ELR (cell line): Measurements from ENCODE around the gene ZXDC.
A peak's percentile ranks its signal among the peaks of the same experiment; 100 is the strongest.

Source experiments
- DNase-seq: peaks from one replicate; pipeline ENCODE4 v3.0.0-alpha.2; 2015; ENCODE audit warnings: low read depth

ZXDC gene

DNA sequence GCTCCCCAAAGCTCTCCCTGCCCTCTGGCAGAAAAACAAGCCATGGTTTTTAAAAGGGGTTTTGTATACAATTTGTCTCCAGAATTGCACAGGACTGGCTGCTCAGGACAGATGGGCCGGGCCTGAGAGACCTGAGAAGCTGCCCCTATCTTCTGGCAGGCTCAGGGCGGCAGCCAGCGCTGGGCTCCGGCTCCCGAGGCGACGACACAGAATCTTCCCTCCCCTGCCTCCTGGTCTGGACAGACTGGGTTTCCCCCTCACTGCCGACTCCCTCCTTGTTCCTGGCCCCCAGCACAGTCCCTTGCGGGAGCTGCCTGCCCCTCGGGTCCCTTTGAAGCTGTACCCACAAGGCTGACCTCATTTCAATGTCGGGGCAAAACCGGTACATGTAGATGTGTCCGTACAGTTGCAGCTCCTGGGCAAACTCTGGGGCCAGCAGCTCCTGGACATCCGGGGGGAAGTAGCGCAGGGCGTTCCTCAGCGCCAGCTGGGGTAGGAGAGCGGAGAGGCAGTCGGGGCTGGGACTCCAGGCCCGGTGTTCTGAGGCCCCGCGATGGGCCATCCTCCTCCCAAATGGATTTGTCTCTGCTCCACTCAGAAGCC lies 34.7 kb upstream of the ZXDC start:
- DNase-seq, result no peak

DNA sequence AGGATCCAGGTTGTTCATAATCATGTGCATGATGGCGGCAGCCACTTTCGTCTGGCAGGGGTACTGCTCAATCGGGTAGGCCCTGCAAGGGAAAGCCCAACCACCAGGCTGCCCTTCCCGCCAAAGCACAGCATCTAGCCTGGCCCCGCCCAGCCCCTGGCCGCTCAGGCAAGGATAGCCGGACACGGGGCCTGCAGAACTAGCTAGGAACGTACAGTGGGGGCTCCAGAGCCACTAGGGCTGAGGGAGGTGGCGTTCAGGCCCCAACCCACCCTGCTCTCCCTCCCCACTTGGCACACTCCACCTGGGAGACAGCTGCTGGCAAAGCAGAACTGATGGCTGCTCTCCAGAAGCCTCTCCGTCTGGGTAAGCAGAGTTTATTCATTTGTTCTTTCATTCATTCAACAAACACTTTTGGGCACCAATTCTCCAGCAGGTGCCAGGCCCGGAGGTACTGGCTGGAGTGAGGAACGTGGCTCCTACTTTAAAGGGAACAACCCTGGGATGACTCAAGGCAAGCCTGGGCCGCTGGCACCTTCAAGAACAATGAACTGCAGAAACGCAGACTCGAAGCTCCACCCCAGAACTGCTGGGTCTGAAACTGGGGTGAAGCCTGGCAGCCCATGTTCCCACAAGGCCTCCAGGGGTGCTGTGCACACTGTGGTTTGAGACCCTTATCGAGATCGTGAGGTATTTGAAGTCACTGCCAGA lies 34.1 kb upstream of the ZXDC start:
- DNase-seq, result no peak

GRCh38 chr3:126508564-126508964 lies 32.9 kb upstream of the ZXDC start:
- DNase-seq, result peak; percentile 38

DNA sequence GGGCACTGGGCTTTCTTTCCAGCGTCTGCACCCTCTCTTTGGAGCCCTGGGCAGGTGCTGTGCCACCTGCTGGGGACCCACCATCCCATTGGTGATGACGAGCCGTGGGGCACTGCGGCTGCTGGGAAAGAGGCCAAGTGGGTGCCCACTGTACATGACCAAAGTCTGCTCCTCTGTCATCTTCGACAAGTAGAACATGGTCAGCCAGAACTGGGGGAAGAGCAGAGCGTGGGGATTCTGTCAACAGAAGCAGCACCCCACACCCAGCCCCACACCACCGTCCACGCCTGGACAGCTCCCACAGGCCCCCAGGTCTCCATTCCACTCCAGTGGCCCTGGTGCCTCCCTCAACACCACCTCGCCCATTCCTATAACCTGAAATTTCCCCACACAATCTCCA lies 32.2 kb upstream of the ZXDC start:
- no peak for DNase-seq

DNA sequence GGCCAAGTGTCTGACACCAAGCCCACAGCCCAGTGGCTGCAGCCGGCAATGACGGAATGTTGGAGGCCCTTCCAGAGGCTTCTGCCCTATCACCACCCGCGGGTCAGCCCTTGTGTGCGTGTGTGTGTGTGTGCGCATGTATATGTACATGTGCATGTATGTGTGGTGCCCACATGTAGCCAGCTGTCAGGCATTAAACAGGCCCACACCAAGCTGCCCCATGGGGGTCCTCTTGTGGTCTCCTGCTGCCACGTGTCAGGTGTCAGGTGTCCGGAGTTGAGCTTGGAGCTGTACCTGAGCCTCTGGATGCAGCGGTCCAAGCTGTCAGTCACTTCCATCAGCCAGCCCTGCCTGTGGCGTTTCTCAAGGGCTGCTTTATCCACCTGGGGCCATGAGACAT lies 28.0 kb upstream of the ZXDC start:
- DNase-seq, result no peak

DNA sequence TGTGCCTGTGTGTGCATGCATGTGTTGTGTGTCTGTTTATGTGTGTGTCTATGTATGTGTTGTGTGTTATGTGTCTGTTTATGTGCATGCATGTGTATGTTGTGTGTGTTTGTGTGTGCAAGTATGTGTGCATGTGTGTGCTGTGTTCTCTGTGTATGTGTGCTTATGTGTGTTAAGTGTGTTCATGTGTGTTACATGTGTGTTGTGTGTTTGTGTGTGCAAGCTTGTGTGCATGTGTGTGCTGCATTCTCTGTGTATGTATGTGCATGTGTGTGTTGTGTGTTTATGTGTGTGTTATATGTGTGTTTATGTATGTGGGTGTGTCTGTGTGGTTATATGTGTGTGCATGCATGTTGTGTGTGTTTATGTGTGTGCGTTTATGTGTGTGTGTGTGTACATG lies 27.0 kb upstream of the ZXDC start:
- no peak for DNase-seq

- no peak for DNase-seq
These were observed 26.0 kb upstream of the ZXDC start for GRCh38 chr3:126501736-126502135.

- no peak for DNase-seq
These were observed 25.4 kb upstream of the ZXDC start for GRCh38 chr3:126501054-126501453.

DNA sequence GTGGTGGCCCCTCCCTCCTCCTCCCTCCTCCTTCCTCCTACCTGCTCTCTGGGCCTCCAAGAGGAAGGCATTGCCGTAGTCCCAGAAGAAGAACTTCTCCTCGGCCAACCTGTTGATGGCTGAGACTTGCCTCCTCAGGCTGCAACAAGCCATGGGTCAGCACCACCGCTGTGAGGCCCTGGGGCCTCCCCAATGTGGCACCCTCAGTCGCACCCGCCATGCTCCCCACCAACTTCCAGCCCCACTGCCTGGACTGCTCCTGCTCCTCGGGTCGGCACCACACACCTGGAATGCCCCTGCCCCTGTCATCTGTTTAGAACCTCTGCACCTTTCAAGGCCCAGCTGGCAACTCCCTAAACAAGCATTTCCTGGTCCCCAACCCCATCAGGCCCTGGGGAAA lies 24.3 kb upstream of the ZXDC start:
- DNase-seq, result no peak

GRCh38 chr3:126499401-126499800 lies 23.7 kb upstream of the ZXDC start:
- DNase-seq, result no peak

GRCh38 chr3:126498929-126499328 lies 23.2 kb upstream of the ZXDC start:
- DNase-seq, result no peak

- no peak for DNase-seq
These were observed 22.8 kb upstream of the ZXDC start for GRCh38 chr3:126498461-126498860.

DNA sequence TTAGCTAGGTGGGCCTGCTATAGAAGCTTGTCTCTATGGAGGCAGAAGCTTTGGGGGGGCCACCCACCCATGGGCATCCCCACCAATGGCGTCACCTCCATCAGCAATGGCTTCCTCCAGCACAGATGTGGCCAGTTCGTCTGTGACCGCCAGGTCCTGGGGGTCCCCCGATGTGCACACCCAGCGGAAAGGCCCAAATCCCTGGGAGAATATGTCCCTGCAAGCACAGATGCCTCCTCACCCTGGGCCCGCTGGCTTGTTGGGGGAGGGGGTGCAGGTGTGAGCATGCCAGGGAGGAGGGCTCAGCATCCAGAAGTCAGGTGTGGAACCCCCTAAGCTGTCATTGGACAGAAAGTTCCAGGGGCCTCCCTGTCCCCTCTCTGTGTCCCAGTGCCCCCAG lies 22.3 kb upstream of the ZXDC start:
- DNase-seq, result no peak

DNA sequence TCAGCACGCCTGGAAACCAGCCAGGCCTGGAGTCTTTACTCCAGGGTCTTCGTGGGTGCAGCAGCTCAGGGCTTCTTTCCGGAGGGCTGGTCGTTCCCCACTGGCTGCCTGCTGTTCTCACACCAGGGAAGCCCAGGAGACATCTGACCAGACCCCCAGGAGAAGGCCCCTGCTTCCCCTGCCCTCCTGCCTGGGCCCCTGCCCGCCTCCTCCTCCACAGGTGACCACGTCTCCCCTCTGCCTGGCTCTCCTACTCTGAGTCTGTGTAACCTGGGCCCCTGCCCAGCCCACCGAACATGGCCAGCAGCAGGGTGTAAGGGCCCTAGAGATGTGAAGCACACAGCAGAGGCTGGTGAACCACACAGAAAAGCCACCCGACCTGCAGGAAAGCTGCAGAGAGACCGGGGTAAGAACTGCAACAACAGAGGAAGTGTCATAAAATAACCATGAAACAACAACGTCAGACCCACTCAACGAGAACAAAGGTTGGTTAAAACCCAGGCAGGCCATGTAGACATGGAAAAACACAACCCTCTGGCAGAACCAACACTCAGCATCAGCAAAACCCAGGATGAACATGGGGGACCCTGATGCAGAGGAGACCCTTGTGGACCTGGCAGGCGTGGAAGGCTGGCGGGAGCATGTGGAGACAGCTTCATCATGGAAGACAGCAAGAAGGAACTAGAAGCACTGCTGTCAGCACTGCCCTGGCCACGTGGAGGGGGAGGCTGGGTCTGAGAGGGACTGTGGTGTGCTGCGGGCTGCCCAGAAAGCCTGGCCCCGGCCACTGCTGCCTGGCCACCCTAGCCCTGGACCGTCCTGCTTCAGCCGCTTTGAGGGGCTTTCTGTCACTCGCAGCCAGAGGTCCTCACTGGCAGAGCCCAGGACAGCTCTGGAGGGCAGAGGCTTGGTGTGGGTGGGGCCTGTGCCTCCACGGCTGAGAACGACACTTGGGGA lies 21.5 kb upstream of the ZXDC start:
- no peak for DNase-seq

GRCh38 chr3:126495786-126496185 lies 20.1 kb upstream of the ZXDC start:
- no peak for DNase-seq

GRCh38 chr3:126494970-126495230 lies 19.2 kb upstream of the ZXDC start:
- no peak for DNase-seq

- peak; percentile 29 for DNase-seq
These were observed 18.7 kb upstream of the ZXDC start for GRCh38 chr3:126494204-126494969.

DNA sequence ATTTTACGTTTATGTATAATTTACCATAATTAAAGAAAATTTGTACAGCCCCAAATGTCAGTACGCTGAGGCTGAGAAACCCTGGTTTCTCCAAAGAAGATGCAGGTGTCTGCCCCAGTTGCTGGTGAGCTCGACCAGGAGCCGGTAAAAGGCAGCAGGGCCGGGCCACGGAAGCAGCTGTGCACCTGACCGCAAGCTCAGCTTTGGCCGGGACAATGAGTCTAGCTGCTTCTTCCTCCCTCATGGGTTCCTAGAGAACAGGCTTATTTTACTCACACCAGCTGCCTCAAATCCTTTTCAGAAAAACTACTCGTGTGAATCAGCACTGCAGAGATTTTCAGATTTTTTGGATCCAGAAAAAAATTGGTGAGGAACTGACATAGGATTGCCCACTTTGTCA lies 18.0 kb upstream of the ZXDC start:
- no peak for DNase-seq

- no peak for DNase-seq
These were observed 17.4 kb upstream of the ZXDC start for GRCh38 chr3:126493051-126493450.

- no peak for DNase-seq
These were observed 15.7 kb upstream of the ZXDC start for GRCh38 chr3:126491221-126492013.

GRCh38 chr3:126490619-126491018 lies 14.9 kb upstream of the ZXDC start:
- no peak for DNase-seq
